Measurements from ENCODE around the gene TMEM123. TPM values are rescaled to one million over a fixed set of nuclear protein-coding genes. Genes with fewer than 3 reads are reported as not detected.

Gene TMEM123
- total RNA-seq, 1 experiment from 2014 or later = 236 TPM

DNA sequence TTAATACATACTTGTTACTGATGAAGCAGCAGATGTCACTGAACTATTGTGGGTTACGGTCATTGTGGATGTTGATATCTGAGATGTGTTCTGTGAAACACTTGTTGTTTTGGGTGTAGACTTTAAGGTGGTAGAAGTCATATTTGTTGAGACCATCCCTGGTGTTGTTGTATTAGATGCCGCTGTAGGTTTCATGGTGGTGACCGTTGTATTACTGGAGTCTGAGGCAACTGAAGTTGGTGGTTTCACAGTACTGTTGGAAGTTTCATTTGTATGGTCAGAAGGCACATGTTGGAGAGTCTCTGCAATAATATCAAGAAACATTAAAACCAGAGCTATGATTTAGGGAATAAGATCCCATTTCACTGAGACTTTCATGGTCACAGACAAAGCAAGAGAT, 50.7 kb downstream of the TMEM123 start:
- no peaks in the 10 kb centered on the region for H3K27me3 Mint-ChIP-seq (ENCODE audit: unreplicated experiment)
- no peaks in the 10 kb centered on the region for H3K9me3 Mint-ChIP-seq (ENCODE audit: low read depth, unreplicated experiment)
- TF ChIP-seq, protein P1, sequence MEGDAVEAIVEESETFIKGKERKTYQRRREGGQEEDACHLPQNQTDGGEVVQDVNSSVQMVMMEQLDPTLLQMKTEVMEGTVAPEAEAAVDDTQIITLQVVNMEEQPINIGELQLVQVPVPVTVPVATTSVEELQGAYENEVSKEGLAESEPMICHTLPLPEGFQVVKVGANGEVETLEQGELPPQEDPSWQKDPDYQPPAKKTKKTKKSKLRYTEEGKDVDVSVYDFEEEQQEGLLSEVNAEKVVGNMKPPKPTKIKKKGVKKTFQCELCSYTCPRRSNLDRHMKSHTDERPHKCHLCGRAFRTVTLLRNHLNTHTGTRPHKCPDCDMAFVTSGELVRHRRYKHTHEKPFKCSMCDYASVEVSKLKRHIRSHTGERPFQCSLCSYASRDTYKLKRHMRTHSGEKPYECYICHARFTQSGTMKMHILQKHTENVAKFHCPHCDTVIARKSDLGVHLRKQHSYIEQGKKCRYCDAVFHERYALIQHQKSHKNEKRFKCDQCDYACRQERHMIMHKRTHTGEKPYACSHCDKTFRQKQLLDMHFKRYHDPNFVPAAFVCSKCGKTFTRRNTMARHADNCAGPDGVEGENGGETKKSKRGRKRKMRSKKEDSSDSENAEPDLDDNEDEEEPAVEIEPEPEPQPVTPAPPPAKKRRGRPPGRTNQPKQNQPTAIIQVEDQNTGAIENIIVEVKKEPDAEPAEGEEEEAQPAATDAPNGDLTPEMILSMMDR (IDR thresholded peaks at IDR 0.05; ENCODE audit: unreplicated experiment) = no peak
- CTCF ChIA-PET = no interaction called here
- H3K36me3 Mint-ChIP-seq (ENCODE audit: insufficient read depth, unreplicated experiment) = peaks cover 15% of the 10 kb centered on the region
- no peaks in the 10 kb centered on the region for H3K4me1 Mint-ChIP-seq (ENCODE audit: low read depth, unreplicated experiment)
- no TSS peak for BruUV-seq (replicated peaks)
- H3K4me3 Mint-ChIP-seq (ENCODE audit: low read depth, unreplicated experiment) = no peak overlapping the region
- H3K27ac Mint-ChIP-seq (ENCODE audit: unreplicated experiment) = no peak overlapping the region
- intact Hi-C loops (cut with micrococcal nuclease; ENCODE audit: unreplicated experiment) = loop anchor here (5.0 kb wide), 1 partner anchor 45 kb away; no protein-coding TSS in a partner anchor
- no peak for DNase-seq

DNA sequence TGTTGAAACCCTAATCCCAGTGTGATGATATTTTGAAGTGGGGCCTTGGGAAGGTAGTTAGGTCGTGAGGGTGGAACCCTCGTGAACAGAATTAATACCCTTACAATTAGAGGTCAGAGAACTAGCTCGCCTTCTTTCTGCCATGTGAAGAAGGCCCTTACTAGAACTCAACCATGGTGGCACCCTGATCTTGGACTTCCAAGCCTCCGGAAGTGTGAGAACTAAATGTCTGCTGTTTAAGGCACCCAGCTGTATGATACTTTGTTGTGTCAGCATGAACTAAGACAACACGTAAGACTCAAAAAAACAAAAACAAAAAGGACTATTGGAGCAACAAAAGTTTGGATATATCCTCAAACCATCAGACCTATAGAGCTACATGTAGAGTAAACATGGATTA, 52.0 kb downstream of the TMEM123 start:
- DNase-seq = no peak
- no peaks in the 10 kb centered on the region for H3K9me3 Mint-ChIP-seq (ENCODE audit: low read depth, unreplicated experiment)
- no peaks in the 10 kb centered on the region for H3K27me3 Mint-ChIP-seq (ENCODE audit: unreplicated experiment)
- no TSS peak for BruUV-seq (replicated peaks)
- TF ChIP-seq, protein P1 (IDR thresholded peaks at IDR 0.05; ENCODE audit: unreplicated experiment) = no peak
- H3K4me1 Mint-ChIP-seq (ENCODE audit: low read depth, unreplicated experiment) = no peaks in the 10 kb centered on the region
- no peak overlapping the region for H3K27ac Mint-ChIP-seq (ENCODE audit: unreplicated experiment)
- peaks cover 11% of the 10 kb centered on the region for H3K36me3 Mint-ChIP-seq (ENCODE audit: insufficient read depth, unreplicated experiment)
- no peak overlapping the region for H3K4me3 Mint-ChIP-seq (ENCODE audit: low read depth, unreplicated experiment)
- intact Hi-C loops (cut with micrococcal nuclease; ENCODE audit: unreplicated experiment) = loop anchor here (5.0 kb wide), 1 partner anchor 47 kb away; no protein-coding TSS in a partner anchor
- CTCF ChIA-PET = interaction anchor here (0.7 kb wide), 1 partner anchor 383 kb away, joined by 3 read pairs; no protein-coding TSS in a partner anchor

DNA sequence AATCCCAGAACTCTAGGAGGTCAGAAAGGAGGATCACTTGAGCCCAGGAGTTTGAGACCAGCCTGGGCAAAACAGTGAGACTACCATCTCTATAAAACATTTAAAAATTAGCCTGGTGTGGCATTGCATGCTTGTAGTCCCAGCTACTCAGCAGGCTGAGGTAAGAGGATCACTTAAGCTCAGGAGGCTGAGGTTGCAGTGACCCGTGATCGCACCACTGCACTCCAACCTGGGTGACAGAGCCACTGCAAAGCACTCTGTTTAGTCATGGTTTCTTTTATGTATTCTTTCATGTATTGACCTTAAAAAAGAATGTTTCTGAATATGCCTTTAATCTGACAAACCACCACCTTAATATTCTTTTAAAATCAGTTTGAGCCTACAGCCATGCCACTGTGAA, 53.4 kb downstream of the TMEM123 start:
- no peaks in the 10 kb centered on the region for H3K27me3 Mint-ChIP-seq (ENCODE audit: unreplicated experiment)
- peaks cover 15% of the 10 kb centered on the region for H3K36me3 Mint-ChIP-seq (ENCODE audit: insufficient read depth, unreplicated experiment)
- no TSS peak for BruUV-seq (replicated peaks)
- CTCF ChIA-PET = no interaction called here
- H3K27ac Mint-ChIP-seq (ENCODE audit: unreplicated experiment) = no peak overlapping the region
- intact Hi-C loops (cut with micrococcal nuclease; ENCODE audit: unreplicated experiment) = no loop called here
- H3K4me1 Mint-ChIP-seq (ENCODE audit: low read depth, unreplicated experiment) = no peaks in the 10 kb centered on the region
- TF ChIP-seq, protein P1 (IDR thresholded peaks at IDR 0.05; ENCODE audit: unreplicated experiment) = no peak
- no peak for DNase-seq
- no peaks in the 10 kb centered on the region for H3K9me3 Mint-ChIP-seq (ENCODE audit: low read depth, unreplicated experiment)
- no peak overlapping the region for H3K4me3 Mint-ChIP-seq (ENCODE audit: low read depth, unreplicated experiment)

DNA sequence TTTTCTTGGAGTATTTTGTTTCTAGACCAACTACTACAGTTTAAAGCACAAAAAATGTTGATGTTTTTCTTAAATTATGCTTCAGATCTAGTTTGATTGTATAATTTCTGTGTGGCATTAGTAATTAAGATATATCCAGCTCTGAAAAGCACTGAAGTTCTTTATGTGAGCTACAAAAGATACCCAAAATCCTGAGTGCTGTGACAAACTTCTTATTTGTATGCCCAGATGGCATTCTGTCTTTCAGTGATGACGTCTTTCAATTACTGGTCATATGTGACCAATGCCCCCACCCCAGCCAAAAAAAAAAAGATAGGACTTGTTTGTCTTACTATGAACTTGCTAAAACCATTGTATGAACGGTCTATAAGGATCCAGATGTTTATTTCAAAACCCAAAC, 54.3 kb downstream of the TMEM123 start:
- intact Hi-C loops (cut with micrococcal nuclease; ENCODE audit: unreplicated experiment) = no loop called here
- TF ChIP-seq, protein P1 (IDR thresholded peaks at IDR 0.05; ENCODE audit: unreplicated experiment) = no peak
- Mint-ChIP-seq H3K27me3 (ENCODE audit: unreplicated experiment) (no peaks in the 10 kb centered on the region), H3K9me3 (ENCODE audit: low read depth, unreplicated experiment) (no peaks in the 10 kb centered on the region), H3K4me3 (ENCODE audit: low read depth, unreplicated experiment) (no peak overlapping the region), H3K4me1 (ENCODE audit: low read depth, unreplicated experiment) (no peaks in the 10 kb centered on the region), H3K36me3 (ENCODE audit: insufficient read depth, unreplicated experiment) (peaks cover 21% of the 10 kb centered on the region), H3K27ac (ENCODE audit: unreplicated experiment) (no peak overlapping the region)
- no peak for DNase-seq
- no TSS peak for BruUV-seq (replicated peaks)
- CTCF ChIA-PET = no interaction called here

Measured in Calu3 (cell line).